OCI-LY7 (cell line): ENCODE data around the gene CCNDBP1. TPM values are rescaled to one million over a fixed set of nuclear protein-coding genes. Genes with fewer than 3 reads are reported as not detected.

Experiments used
- BruUV-seq: library from RNA; stranded (reverse); fragments of 400-500 nt; replicated peaks from 2 replicates; lab custom pipeline; 2021; lab: Mats Ljungman, UMichigan
- CTCF ChIA-PET: fragments of 300-600 bp; sonication (Branson Sonifier 250); formaldehyde crosslinking; loops from one replicate; lab custom pipeline; 2022; ENCODE audit warnings: antibody characterized with exemption; ENCODE audit not compliant: unreplicated experiment; lab: Charles Lee
- POLR2A ChIA-PET: fragments of 300-600 bp; sonication (Branson Sonifier 250); formaldehyde crosslinking; loops from one replicate; lab custom pipeline; 2022; ENCODE audit warnings: antibody characterized with exemption; lab: Charles Lee
- DNase-seq: peaks from one replicate; pipeline ENCODE4 v3.0.0-alpha.2; 2015; ENCODE audit warnings: low spot score
- H2AFZ ChIP-seq: fragments of 200-600 bp; sonication (generic), shearing (Covaris generic); 2 replicates; pipeline ENCODE4 v1.6.1; 2014; ENCODE audit warnings: mild to moderate bottlenecking, antibody characterized with exemption, low read length, moderate library complexity
- H3K27ac ChIP-seq: fragments of 200-600 bp; sonication (generic); 2 replicates; pipeline ENCODE4 v1.5.1; 2014; ENCODE audit warnings: mixed run types, low read depth, mild to moderate bottlenecking, moderate library complexity, low read length, inconsistent platforms; ENCODE audit not compliant: poor library complexity, severe bottlenecking
- H3K36me3 ChIP-seq: fragments of 200-600 bp; sonication (generic); 2 replicates; pipeline ENCODE4 v1.6.1; 2014; ENCODE audit warnings: mild to moderate bottlenecking, antibody characterized with exemption, low read length, moderate library complexity, mixed read lengths; ENCODE audit not compliant: insufficient read depth
- H3K4me1 ChIP-seq: fragments of 200-600 bp; sonication (generic); 2 replicates; pipeline ENCODE4 v1.5.1; 2014; ENCODE audit warnings: mild to moderate bottlenecking, low read length; ENCODE audit not compliant: insufficient read depth, poor library complexity, severe bottlenecking
- H3K4me2 ChIP-seq: fragments of 200-600 bp; sonication (generic); 2 replicates; pipeline ENCODE4 v1.6.1; 2014; ENCODE audit warnings: mild to moderate bottlenecking, low read length
- H3K4me3 ChIP-seq: fragments of 200-600 bp; sonication (generic); 2 replicates; pipeline ENCODE4 v1.5.1; 2014; ENCODE audit warnings: mild to moderate bottlenecking, low read depth, low read length; ENCODE audit not compliant: poor library complexity, severe bottlenecking
- H3K79me2 ChIP-seq: fragments of 200-600 bp; sonication (generic); 2 replicates; pipeline ENCODE4 v1.6.1; 2016; ENCODE audit warnings: low read depth, mild to moderate bottlenecking, low read length, moderate library complexity, mixed read lengths; ENCODE audit not compliant: insufficient read depth
- H3K9me2 ChIP-seq: fragments of 200-600 bp; sonication (generic); 2 replicates; pipeline ENCODE4 v1.6.1; 2016; ENCODE audit warnings: mild to moderate bottlenecking, low read length, mixed read lengths; ENCODE audit not compliant: insufficient read depth
- H3K9me3 ChIP-seq: fragments of 200-600 bp; sonication (generic); 2 replicates; pipeline ENCODE4 v1.6.1; 2014; ENCODE audit warnings: mild to moderate bottlenecking, mixed run types, low read length, mixed read lengths
- H4K20me1 ChIP-seq: fragments of 200-600 bp; sonication (generic); 2 replicates; pipeline ENCODE4 v1.6.1; 2014; ENCODE audit warnings: mild to moderate bottlenecking, antibody characterized with exemption, low read length, moderate library complexity, mixed read lengths; ENCODE audit not compliant: insufficient read depth
- EZH2phosphoT487 ChIP-seq: fragments of 200-600 bp; sonication (generic); IDR thresholded peaks from 2 replicates; pipeline ENCODE4 v1.6.1; 2018; ENCODE audit warnings: low read depth, borderline replicate concordance, mild to moderate bottlenecking, mixed run types, antibody characterized with exemption, low read length, moderate library complexity, mixed read lengths
- intact Hi-C: fragments of 100-400 bp; cut with micrococcal nuclease; formaldehyde crosslinking; loops from one replicate; pipeline ENCODE4 v1.10.0; 2022; ENCODE audit not compliant: unreplicated experiment
- total RNA-seq, 2 experiments: library from RNA; depleted of rRNA in 1 of 2; stranded (reverse); fragments of >200 nt in 1 of 2; shearing (Covaris generic) in 1 of 2; gene quantifications; 2 replicates each; pipeline ENCODE4 v1.2.3, GENCODE V29; 2014 to 2022
- TF ChIP-seq, protein P1 (sequence below): fragments of 200-600 bp; sonication (generic); conservative IDR thresholded peaks from 2 replicates; pipeline ENCODE4 v1.5.1; 2014; ENCODE audit warnings: mild to moderate bottlenecking, antibody characterized with exemption, low read length, moderate library complexity, mixed read lengths

The CCNDBP1 gene
- total RNA-seq, 2 experiments from 2014 or later: 53.1 to 56.0 TPM

DNA sequence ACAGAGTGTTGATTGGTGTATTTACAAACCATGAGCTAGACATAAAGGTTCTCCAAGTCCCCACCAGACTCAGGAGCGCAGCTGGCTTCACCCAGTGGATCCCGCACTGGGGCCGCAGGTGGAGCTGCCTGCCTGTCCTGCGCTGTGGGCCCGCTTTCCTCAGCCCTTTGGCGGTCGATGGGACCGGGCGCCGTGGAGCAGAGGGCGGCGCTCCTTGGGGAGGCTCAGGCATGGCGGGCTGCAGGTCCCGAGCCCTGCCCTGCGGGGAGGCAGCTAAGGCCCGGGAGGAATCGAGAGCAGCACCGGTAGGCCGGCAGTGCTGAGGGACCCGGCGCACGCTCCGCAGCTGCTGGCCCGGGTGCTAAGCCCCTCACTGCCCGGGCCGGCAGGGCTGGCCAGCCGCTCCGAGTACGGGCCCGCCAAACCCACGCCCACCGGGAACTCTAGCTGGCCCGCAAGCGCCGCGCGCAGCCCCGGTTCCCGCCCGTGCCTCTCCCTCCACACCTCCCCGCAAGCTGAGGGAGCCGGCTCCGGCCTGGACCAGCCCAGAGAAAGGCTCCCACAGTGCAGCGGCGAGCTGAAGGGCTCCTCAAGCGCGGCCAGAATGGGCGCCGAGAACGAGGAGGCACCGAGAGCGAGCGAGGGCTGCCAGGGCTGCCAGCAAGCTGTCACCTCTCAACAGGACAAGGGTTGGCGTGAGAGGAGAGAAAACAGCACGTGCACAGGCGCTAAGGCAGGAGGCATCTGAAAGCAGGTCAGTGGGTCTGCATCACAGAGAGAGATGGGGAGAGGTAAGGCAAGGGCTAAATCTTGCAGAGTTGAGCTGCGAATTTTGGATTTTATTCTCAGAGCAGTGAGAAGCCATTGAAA is 41.5 kb downstream of the CCNDBP1 start:
- Histone ChIP-seq H3K9me3 (no peaks in the 10 kb centered on the region), H3K4me3 (no peak overlapping the region), H3K27ac (no peak overlapping the region), H4K20me1 (no peaks in the 10 kb centered on the region), H3K4me2 (no peak overlapping the region), H3K79me2 (no peaks in the 10 kb centered on the region), H3K9me2 (no peaks in the 10 kb centered on the region), H3K36me3 (no peaks in the 10 kb centered on the region), H3K4me1 (no peaks in the 10 kb centered on the region), H2AFZ (no peak overlapping the region)
- POLR2A ChIA-PET: interaction anchor here (0.7 kb wide), 1 partner anchor 204 kb away, joined by 3 read pairs; no protein-coding TSS in a partner anchor
- no peak for DNase-seq
- TF ChIP-seq, protein P1, sequence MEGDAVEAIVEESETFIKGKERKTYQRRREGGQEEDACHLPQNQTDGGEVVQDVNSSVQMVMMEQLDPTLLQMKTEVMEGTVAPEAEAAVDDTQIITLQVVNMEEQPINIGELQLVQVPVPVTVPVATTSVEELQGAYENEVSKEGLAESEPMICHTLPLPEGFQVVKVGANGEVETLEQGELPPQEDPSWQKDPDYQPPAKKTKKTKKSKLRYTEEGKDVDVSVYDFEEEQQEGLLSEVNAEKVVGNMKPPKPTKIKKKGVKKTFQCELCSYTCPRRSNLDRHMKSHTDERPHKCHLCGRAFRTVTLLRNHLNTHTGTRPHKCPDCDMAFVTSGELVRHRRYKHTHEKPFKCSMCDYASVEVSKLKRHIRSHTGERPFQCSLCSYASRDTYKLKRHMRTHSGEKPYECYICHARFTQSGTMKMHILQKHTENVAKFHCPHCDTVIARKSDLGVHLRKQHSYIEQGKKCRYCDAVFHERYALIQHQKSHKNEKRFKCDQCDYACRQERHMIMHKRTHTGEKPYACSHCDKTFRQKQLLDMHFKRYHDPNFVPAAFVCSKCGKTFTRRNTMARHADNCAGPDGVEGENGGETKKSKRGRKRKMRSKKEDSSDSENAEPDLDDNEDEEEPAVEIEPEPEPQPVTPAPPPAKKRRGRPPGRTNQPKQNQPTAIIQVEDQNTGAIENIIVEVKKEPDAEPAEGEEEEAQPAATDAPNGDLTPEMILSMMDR: no peak
- TF ChIP-seq EZH2phosphoT487: no peak
- BruUV-seq: no TSS peak
- intact Hi-C loops: no loop called here
- CTCF ChIA-PET: interaction anchor here (1.2 to 2.1 kb wide), 5 partner anchors 13 to 59 kb away, joined by 3 to 14 read pairs (median 3); no protein-coding TSS in a partner anchor

DNA sequence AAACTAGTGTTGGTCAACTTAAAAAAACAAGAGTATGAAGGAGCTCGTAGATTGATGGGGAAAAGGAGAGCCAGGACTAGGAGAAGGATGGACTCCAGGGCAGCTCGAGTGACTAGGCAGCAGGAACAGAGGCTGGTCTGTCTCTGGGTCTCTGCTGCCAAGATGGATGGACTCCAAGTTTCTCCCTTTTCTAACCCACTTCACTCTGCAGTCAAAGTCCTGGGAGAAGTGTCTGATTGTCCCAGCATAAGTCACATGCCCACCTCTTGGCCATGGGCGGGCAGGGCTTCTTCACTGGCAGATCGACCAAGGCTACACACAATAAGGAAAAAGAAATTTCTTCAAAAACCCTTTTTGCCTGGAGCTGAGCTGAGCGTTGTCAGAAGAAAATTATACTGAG is 44.8 kb downstream of the CCNDBP1 start:
- Histone ChIP-seq H3K4me3 (no peak overlapping the region), H4K20me1 (no peaks in the 10 kb centered on the region), H3K79me2 (no peaks in the 10 kb centered on the region), H3K4me2 (no peak overlapping the region), H3K4me1 (no peaks in the 10 kb centered on the region), H3K27ac (no peak overlapping the region), H2AFZ (no peak overlapping the region), H3K9me3 (no peaks in the 10 kb centered on the region), H3K36me3 (no peaks in the 10 kb centered on the region), H3K9me2 (no peaks in the 10 kb centered on the region)
- BruUV-seq: no TSS peak
- intact Hi-C loops: no loop called here
- no peak for DNase-seq
- ChIA-PET POLR2A (interaction anchor here (0.6 to 1.3 kb wide), 2 partner anchors 55 to 114 kb away, joined by 4 to 6 read pairs; no protein-coding TSS in a partner anchor), CTCF (interaction anchor here (0.8 kb wide), 1 partner anchor 12 kb away, joined by 3 read pairs; no protein-coding TSS in a partner anchor)
- no peak for TF ChIP-seq EZH2phosphoT487
- TF ChIP-seq, protein P1: no peak
